Fibroblast of the aortic adventitia (primary cell): ENCODE results near the gene TMEM198. TPM values are rescaled to one million over a fixed set of nuclear protein-coding genes. Genes with fewer than 3 reads are reported as not detected.

Experiments
- DNase-seq: peaks from one replicate; pipeline ENCODE4 v3.0.0-alpha.2; 2010; ENCODE audit warnings: low read depth
- H3K4me3 ChIP-seq: 2 replicates; pipeline ENCODE4 v1.5.1; 2011; ENCODE audit warnings: low read depth, mild to moderate bottlenecking, control low read depth, low read length, moderate library complexity
- total RNA-seq: library from RNA; depleted of rRNA; stranded (reverse); fragments of >200 nt; gene quantifications from 2 replicates; pipeline ENCODE4 v1.2.3, GENCODE V29; 2012; ENCODE audit warnings: low replicate concordance
- TF ChIP-seq, protein P1 (sequence below): IDR thresholded peaks from 2 replicates; pipeline ENCODE4 v1.5.1; 2011; ENCODE audit warnings: mild to moderate bottlenecking, low read length, control low read depth, inconsistent platforms; ENCODE audit not compliant: insufficient read depth

TMEM198 gene
- total RNA-seq, 1 donor = 1.1 TPM

- no peak for DNase-seq
- H3K4me3 ChIP-seq = no peak within 1 kb of the TSS
- TF ChIP-seq, protein P1, sequence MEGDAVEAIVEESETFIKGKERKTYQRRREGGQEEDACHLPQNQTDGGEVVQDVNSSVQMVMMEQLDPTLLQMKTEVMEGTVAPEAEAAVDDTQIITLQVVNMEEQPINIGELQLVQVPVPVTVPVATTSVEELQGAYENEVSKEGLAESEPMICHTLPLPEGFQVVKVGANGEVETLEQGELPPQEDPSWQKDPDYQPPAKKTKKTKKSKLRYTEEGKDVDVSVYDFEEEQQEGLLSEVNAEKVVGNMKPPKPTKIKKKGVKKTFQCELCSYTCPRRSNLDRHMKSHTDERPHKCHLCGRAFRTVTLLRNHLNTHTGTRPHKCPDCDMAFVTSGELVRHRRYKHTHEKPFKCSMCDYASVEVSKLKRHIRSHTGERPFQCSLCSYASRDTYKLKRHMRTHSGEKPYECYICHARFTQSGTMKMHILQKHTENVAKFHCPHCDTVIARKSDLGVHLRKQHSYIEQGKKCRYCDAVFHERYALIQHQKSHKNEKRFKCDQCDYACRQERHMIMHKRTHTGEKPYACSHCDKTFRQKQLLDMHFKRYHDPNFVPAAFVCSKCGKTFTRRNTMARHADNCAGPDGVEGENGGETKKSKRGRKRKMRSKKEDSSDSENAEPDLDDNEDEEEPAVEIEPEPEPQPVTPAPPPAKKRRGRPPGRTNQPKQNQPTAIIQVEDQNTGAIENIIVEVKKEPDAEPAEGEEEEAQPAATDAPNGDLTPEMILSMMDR = no peak
These were observed 29.5 kb upstream of the TMEM198 start, which contains the start of gene ASIC4 for GRCh38 chr2:219514196-219514761. ASIC4 (plus strand) TSS chr2:219514482; CDS start chr2:219514725, 243 bp downstream.

GRCh38 chr2:219514836-219515235 lies 29.0 kb upstream of the TMEM198 start:
- TF ChIP-seq, protein P1 = no peak
- DNase-seq = no peak
- H3K4me3 ChIP-seq = no peak overlapping the region

- H3K4me3 ChIP-seq = no peak overlapping the region
- TF ChIP-seq, protein P1 = no peak
- no peak for DNase-seq
These were observed 27.8 kb upstream of the TMEM198 start for GRCh38 chr2:219515874-219516629.

GRCh38 chr2:219516888-219517287 lies 26.9 kb upstream of the TMEM198 start:
- DNase-seq = no peak
- TF ChIP-seq, protein P1 = no peak
- H3K4me3 ChIP-seq = no peak overlapping the region

- TF ChIP-seq, protein P1 = no peak
- no peak for DNase-seq
- no peak overlapping the region for H3K4me3 ChIP-seq
These were observed 25.7 kb upstream of the TMEM198 start for GRCh38 chr2:219517954-219518778.

GRCh38 chr2:219519526-219519916 lies 24.3 kb upstream of the TMEM198 start:
- no peak for DNase-seq
- TF ChIP-seq, protein P1 = no peak
- no peak overlapping the region for H3K4me3 ChIP-seq
